Muscle of arm (tissue), 12 donors: ENCODE results near the gene PITPNM1. TPM values are rescaled to one million over a fixed set of nuclear protein-coding genes. Genes with fewer than 3 reads are reported as not detected.
"Not testable (repeated sequence)": the region's sequence is repeated elsewhere in the genome, so short reads cannot be mapped to it uniquely, and the experiment has no call there.

ENCODE experiments used
- DNase-seq: peaks from one replicate; pipeline ENCODE4 v3.0.0-alpha.2; 2013
- polyA plus RNA-seq, 12 donors: library from polyadenylated mRNA; unstranded; fragments of 120-200 nt; gene quantifications; one replicate each; pipeline ENCODE4 v1.2.1, GENCODE V29; 2013; ENCODE audit not compliant: insufficient read length in 12 of 12

Gene PITPNM1
- polyA plus RNA-seq, 12 donors = 4.7 to 52.6 (median 6.4) TPM; not detected in 1

DNA sequence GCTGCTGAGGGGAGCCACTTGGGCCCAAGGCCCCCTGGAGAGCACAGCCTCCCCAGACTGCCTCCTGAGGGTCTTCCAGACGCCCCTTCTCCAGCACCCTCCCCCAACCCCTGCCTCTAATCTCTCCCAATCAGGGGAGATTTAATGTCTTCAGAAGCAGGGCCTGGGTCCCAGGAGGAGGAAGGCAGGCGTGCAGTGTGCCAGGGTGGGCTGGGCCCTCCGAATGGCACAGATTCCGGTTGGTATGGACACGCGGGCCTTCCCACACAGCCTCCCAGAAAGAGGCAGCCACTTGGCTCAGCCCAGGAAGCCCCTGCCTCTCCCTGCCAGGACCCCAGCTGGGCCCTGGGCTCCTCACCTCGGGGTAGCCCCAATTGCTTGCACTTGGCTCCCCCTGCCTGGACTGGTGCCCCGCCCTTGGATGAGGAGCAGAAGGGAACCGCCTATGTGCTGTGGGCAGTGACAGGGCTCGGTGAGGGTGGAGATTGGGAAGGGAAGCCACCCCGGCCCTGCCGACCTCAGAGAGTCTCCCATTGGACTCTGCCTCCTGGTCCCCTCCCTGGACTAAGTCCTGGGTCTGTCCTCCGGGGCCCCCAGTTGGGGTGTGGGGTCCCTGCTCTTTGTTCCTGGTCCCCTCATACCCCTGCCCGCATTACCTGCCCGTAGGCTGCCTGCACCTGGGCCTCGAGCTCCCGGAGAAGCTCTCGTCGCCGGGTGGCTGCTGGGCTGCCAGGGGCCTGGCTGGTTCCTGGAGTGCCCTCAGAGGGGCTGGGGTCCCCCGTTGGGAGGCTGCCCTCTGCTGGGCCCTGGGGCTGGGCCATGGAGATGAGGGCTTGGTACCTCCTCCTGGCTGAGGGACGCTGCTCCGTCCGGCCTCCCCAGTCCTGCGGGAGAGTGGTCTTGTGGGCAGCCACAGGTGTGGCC lies 18.7 kb upstream of the PITPNM1 start:
- DNase-seq = no peak

DNA sequence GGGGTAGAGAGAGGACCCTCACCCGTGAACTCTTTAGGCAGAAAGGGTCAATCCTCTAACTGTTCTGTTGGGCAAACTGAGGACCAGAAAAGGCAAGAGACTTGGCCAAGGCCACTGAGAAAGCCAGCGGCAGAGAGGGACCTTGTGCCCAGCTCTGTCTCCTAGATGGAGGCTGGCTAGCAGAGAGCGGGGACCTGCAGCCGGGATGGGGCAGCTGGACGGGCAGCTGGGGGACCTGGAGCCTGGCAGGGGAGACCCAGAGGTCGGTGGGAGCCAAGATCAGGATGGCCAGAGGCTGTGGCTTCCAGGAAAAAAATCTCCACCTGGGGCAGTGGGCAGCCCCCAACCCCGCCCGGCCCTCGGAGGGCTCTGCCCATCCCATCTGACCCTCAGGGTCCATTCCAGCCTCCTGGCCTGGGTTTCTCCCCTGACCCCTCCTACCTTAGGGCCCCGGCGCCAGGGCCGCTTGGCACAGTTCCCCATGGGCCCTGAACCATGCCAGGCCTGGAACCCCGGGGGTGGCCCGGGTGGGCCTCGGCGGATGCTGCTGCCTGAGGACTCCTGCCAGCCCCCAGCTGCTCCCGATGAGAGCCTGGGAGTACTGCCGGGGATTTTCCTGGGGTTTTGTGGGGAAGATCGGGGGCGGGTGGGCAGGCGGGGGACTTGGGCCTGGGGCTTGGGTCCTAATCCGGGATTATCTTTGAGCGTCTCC lies 17.8 kb upstream of the PITPNM1 start, which contains the start of gene CABP2:
Gene CABP2, minus strand, starts transcription at position 603 of the 712 bp plus-strand sequence. Its CDS starts 120 bp downstream, at position 483.
- no peak for DNase-seq

DNA sequence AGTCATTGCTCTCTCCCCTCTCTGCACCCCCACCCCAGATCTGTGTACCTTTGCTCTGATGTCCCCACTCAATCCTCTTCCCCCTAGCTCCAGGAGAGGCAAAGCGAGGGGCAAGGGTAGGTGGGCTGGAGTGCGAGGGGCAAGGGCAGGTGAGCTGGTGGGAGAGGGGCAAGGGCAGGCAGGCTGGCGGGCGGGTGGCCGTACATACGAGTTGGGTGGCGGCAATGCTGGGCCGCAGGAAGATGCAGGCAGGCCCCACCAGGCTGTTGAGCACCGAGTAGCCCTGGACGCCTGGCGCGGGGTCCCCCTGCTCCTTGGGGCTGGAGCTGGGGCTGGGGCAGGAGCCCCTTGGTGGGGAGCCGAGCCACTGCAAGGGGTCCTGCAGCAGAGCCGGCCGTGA lies 17.2 kb upstream of the PITPNM1 start:
- no peak for DNase-seq

DNA sequence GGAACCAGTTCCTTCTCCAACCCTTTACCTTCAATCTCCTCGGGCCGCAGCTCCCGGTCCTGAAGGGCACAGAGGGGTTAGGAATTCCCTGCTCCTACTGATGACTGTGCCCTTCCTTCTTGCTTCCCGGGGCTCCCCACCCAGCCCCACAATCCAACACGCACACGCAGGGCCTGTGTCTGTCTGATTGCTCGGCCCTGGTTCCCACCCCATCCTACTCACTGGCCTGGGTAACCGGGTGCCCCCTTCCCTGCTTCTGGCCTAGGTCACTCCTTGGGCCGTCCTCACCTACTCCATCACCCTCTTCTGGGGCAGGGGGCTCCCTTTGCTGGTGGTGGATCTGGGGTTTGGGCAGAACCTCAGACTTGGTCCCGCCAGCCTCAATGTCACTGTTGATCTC lies 16.8 kb upstream of the PITPNM1 start:
- DNase-seq = no peak

DNA sequence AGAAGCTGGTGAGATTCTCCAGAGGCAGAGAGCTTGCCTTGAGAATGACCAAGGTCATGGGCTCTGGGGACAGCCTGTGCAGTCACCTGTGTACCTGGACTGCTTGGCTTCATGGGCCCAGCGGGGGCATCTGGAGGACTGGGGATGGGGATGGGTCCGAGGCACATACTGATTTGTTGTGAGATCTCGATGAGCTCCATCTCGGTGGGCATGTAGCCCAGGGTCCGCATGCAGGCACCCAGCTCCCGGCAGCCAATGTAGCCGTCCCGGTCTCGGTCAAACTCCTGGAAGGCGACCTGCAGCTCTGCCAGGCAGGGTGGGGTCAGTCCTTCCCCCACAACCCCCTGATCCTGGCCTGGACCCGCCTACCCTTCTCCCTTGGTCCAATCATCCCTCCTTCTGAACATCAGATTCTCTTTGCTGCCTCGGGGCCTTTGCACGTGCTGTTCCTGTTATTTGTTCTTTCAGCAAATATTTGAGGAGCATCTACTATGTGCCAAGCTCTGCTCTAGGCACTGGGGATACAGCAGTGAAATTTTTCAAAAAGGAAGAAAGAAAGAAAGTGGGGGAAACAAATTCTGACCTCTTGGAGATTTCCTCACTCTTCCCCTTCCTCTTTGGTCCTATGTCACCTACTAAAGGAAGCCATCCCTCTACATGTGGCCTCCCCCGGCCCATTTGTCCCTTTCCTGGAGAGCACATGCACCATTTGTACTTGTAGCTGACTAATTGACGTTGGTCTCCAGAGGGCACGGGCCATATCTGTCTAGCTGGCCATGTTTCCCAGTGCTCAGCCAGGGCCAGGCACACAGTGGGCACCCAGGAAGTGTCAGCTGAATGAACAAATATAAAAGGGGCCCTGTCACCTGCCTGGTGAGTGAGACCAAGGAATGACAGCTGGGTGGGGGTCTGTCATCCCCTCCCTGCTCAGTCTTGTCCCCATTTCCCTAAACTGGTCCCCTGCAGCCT lies 16.0 kb upstream of the PITPNM1 start:
- DNase-seq = no peak

DNA sequence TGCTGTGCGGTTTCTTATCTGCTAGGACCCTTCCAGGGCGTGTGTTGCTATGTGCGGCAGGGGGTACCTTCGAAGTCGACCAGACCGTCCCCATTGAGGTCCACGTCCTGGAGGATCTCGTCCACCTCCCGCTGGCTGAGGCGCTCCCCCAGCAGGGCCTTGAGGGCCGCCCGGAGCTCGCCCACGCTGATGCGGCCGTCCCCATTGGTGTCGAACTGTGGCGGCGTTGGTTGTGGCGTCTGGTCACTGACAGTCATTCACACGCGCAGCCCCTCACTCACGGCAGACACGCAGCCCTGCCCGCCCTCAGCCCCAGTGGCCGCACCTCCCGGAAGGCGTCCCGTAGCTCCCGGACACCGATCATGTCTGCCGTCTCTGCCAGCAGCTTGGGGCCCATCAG lies 14.6 kb upstream of the PITPNM1 start:
- DNase-seq = no peak

DNA sequence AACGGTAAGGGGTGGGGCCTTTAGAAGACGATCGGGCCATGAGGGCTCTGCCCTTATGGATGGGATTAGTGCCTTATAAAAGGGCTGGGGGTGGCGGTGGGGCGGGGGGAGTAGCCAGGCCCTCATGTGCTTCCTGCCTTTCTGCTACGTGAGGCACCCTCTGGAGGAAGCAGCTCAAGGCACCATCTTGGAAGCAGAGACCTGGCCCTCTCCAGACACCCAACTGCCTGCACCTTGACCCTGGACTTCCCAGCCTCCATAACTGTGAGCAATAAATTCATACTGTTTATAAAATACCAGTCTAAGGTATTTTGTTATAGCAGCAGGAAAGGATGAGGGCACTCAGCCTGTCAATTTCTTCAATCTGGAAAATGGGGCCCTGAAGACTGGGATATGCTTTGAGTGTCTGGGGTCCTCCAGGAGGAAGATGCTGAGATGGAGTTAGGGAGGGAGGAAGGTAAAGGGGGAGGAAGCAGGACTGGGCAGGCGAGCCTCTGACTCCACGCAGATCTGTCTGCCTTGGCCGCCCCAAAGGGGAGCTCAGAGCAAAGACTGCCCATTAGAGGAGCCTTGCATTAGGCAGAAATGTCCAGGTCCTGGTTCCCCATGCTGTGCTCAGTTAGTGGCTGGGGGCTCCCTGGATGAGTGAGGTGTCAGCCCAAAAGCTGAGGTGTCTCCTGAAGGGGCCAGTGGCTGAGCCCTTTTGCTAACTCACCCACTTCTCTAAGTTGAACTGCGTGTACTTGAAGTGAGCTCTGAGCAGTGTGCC lies 12.8 kb upstream of the PITPNM1 start:
- DNase-seq = no peak

DNA sequence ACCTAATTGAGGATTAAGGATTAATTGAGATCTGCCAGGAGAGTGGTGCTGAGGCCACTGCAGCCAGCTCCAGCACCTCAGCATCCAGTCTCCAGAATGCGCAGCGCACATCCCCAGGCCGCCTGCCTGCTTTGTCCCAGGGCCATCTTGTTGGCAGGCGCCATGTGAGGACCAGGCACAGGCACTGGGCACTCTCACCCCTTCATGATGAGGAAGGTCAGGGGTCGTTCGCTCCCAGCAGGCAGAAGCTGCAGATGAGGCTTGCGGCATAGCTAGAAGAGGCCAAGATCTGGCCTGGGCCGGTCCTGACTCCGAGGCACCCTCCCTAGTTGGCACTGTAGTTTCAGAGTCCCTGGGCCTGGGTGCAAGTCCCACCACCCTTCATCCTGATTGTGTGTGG lies 11.6 kb upstream of the PITPNM1 start:
- DNase-seq = no peak

DNA sequence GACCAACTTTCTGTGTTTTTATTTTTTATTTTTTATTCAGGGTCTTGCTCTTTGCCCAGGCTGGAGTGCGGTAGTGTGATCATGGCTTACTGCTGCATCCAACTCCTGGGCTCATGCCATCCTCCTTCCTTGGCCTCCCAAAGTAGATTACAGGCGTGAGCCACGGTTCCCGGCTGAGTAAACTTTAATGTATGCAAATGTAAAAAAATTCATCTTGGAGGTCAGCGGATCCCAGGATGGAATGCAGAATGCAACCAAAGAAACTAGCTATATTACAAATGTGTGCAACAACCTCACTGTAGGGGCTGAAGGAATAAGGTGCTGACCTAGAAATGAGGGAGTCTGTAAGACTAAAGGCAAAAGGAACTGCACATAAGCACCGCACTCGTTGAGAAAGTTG lies 9.0 kb upstream of the PITPNM1 start:
- DNase-seq = no peak

DNA sequence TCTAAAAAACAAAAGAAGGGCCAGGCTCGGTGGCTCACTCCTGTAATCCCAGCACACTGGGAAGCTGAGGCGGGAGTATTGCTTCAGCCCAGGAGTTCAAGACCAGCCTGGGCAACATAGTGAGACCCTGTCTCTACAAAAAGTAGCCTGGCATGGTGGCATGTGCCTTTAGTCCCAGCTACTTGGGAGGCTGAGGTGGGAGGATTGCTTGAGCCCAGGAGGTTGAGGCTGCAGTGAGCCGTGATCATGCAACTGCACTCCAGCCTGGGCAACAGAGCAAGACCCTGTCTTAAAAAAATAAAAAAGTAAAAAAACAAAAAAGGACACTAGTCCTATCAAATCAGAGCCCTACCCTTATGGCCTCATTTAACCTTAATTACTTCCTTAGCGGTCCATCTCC lies 6.4 kb upstream of the PITPNM1 start:
- DNase-seq = not testable (repeated sequence)

DNA sequence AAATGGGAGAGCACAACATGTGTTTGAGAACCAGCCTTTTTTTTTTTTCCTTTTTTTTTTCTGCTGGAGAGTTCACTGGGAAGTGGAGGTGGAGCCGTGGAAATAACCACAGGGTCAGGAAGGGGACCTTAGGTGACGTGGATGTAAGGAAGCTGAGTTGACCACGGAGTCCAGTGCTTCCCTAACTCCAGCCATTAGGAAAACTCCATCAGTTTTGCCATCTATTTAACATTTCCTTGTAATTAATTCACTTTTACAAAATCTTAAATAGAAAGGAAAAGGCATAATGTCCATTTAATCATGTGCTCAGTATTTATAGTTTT lies 4.8 kb upstream of the PITPNM1 start:
- DNase-seq = no peak

DNA sequence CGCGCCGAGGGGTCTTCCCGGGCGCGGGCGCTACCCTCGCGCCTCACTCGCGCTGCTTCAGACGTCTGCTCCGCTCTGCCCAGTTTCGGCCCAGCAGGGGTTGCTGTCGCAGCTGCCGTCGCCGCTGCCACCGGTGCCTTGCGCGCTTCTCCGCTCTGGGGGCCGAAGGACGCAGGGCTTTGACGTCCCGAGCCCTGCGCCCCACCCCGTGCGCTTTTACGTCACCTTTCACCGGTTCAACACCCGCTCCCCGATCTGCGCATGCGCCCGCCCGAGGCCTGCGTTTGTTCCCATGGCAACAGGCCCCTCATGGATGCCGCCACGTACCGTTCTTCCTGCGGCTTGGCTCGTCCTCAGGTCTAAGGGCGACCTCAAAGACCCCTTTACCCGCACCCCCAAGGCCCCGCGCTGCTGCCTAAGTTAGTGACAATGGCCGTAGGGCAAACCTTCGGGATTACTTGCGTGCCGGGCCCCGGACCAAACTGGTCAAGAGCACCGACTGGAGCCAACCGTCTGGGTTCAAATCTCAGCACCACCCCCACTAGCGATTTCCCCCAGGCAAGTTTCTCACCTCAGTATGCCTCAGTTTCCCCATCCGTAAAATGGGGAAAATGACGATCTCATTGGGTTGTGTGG lies 3.4 kb upstream of the PITPNM1 start:
- DNase-seq = peak; percentile 95

DNA sequence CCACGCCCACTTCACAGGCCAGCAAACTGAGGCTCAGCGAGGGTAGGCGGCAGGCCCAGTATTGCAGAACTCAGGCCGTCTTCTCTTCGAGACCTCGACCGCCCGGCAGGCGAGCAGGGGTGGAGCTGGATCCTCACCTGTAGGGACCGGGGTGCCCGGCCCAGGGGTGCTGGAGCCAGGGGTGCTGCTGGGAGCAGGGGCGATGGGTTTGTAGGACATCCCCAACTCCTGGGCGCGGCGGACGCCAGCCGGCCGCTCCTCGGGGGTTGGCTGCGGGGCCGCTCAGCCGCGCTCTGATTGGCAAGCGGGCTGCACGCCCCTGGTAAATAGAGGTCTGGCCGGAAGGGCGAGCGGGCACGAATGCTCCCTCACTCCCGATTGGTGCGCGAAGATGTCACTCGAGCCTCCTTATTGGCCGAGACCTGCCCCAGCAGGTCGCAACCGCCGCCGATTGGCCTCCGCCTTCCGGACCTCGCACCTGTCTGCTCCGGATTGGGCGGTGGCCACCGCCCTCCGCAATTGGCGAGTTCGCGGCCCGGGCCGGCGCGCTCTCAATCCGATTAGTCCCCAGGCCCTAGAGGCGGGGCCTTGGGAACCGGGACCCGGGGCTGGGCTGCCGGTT lies 2.8 kb upstream of the PITPNM1 start, which contains the start of gene CDK2AP2:
Gene CDK2AP2, minus strand, starts transcription at position 299 of the 622 bp plus-strand sequence. Its CDS starts 80 bp downstream, at position 219.
- peak; percentile 95 for DNase-seq

DNA sequence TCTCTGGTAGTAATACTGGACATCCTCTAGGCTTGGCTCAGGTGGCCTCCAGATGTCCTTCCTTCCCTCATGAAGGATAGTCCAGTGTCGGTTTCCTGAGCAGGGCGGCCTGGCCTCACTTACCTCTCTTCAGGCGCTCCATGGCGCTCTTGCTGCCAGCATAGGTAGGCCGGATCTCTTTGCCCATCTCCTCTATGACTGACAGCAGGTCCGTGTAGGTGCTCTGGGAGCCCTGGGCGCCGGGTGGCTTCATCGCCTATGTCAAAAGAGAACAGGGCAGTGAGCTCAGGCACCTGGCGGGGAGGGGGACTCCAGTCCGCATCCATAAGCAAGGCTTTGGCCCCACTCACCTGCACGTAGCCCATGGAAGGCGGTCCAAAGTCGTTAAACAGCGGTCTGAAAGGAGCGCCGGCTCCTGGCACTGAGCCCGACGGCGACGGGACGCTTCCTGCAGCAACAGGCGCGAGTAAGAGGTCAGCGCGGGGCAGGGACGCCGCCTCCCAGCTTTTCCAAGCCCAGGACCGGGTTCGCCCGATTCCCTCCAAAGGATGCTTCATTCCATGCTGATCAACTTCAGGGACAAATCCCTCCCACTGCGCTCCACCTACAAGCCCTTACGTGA lies 2.2 kb upstream of the PITPNM1 start:
- DNase-seq = no peak

DNA sequence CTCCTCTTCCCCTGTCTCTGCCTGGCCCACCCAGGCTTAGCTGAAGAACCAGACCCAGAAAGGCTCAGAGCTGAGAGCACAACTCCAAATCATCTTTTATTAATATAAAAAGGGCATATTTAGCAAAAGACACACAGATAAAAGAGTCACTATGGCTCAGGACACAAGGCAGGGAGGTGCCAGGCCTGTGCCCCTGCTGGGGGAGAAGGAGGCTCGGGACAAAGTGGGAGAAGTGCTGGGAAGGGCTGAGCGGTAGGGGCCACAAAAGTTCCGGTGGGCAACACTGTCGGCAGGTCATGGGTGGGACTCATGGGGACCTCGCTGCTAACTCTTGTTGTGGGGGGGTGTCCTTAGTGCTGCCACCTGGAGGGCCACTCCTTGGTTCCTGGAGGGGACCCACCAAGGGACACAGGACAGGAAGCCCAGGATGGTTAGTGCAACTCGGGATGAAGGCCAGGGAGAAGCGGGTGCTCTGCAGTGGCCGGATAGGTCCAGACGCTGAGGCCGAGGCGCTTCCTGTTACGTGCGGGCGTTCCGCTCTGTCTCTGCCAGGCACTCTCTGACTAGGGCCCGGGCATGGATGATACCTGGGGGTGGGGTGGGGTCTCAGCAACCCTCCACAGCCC lies 1.4 kb upstream of the PITPNM1 start:
- DNase-seq = no peak

DNA sequence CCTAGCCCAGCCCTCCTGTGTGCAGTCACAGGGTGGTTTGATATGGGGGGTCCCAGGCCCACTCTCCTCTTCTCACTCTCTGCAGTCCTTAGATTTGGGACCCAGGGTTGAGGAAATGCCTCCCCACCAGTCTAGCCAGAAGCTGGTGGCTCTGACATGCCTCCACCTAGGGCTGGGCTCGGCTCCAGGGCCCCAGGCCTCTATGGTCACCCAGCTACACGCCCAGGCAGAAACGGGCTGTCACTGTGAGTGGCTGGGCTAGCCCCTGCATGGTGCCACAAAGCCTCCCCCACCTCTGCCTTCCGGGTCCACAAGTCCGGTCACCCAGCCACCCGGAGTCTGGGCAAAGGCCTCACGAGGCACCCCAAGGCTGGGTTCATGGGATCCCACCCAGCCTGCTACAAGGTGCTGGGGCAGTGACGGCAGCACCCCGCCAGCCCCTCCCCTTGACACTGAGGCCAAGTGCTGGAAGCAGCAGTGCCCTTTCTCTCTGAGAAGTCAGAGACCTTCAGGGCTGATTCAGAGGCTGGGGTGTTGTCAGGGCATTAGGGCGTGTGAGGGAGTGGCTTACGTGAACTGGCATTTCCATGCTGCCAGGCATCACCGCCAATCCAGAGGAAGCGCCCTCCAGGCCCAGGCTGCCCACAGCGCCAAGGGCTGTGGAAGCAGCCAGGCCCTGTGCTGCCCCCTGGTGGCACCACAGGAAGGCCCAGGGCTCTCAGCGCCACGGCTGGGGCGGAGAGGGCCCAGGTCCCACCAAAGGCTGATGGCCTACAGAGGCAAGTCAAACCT lies 638 bp upstream of the PITPNM1 start:
- DNase-seq = peak; percentile 80

DNA sequence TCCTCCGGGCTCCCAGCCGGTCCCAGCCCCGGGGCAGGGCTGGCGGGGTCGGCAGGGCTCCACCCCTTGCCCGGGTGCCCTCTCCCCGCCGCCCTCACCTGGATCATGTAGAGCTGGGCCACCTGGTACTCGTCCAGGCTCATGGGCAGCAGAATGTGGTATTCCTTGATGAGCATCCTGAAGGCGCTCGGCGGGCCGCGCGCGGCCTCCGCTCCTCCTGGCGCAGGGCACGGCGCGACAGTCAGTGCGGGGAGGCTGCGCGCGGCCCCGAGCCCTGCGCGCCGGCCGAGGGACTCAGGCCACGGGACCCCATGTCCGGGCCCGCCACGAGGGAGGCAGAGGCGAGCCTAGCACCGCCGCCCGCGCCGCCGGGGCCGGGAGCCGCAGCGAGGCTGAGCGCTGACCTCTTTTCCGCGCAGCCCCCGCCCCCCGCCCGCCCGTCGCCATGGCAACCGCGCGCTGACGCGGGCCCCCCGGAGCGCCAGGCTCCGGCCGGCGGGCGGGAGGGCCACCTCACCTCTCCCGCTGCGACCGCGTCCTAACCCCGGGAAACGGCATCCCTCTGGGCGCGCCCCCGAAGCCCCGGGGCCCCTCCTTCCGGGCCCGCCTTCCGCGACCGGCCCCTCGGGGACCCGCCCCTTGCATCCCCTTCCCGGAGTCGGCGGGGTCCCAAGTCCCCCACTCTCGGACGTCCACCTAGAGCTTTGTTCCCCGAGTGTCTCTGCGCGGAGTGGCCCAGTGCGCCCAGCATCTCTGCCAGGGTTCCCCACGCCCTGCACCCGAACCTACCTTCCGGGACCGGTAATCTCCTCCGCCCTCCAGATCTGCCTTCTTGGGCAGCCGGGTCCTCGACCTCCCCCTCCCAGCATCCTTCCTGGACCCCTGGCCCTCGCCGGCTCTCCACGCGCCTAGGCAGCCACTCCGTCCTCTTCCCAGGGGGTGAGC lies 886 bp downstream of the PITPNM1 start:
- DNase-seq = no peak
